GM10248 (cell line): Measurements from ENCODE around the gene LCE1A.

Experiments
- CTCF ChIA-PET: fragments of 300-600 bp; sonication (Branson Sonifier 250); formaldehyde crosslinking; extraction: SDS; loops from one replicate; lab custom pipeline; 2021; ENCODE audit warnings: antibody characterized with exemption; lab: Yijun Ruan, JAX
- POLR2A ChIA-PET: fragments of 350-650 bp; sonication (Branson Sonifier 250); formaldehyde crosslinking; extraction: SDS; loops from one replicate; lab custom pipeline; 2020; ENCODE audit warnings: antibody characterized with exemption; lab: Yijun Ruan, JAX
- DNase-seq: peaks from one replicate; pipeline ENCODE4 v3.0.0; 2012; ENCODE audit errors: extremely low spot score
- TF ChIP-seq, protein P1 (sequence below): IDR thresholded peaks from 2 replicates; pipeline ENCODE4 v1.5.1; 2012; ENCODE audit warnings: mild to moderate bottlenecking, low read depth; ENCODE audit errors: extremely low read depth, missing control alignments, control extremely low read depth

Gene LCE1A

GRCh38 chr1:152827173-152827572, at the start of gene LCE1A:
Gene LCE1A, plus strand, starts transcription at chr1:152827473. Its CDS starts 0 bp downstream, at chr1:152827473.
- POLR2A ChIA-PET, result no interaction called here
- CTCF ChIA-PET, result interaction anchor here (0.9 to 1.2 kb wide), 2 partner anchors 9 to 33 kb away, joined by 3 read pairs; no protein-coding TSS in a partner anchor
- TF ChIP-seq, protein P1, sequence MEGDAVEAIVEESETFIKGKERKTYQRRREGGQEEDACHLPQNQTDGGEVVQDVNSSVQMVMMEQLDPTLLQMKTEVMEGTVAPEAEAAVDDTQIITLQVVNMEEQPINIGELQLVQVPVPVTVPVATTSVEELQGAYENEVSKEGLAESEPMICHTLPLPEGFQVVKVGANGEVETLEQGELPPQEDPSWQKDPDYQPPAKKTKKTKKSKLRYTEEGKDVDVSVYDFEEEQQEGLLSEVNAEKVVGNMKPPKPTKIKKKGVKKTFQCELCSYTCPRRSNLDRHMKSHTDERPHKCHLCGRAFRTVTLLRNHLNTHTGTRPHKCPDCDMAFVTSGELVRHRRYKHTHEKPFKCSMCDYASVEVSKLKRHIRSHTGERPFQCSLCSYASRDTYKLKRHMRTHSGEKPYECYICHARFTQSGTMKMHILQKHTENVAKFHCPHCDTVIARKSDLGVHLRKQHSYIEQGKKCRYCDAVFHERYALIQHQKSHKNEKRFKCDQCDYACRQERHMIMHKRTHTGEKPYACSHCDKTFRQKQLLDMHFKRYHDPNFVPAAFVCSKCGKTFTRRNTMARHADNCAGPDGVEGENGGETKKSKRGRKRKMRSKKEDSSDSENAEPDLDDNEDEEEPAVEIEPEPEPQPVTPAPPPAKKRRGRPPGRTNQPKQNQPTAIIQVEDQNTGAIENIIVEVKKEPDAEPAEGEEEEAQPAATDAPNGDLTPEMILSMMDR, result no peak
- DNase-seq, result no peak

GRCh38 chr1:152777510-152778137, 49.6 kb upstream of the LCE1A start:
- ChIA-PET CTCF (interaction anchor here (1.1 to 1.3 kb wide), 4 partner anchors 9 to 124 kb away, joined by 4 to 5 read pairs (median 4); no protein-coding TSS in a partner anchor), POLR2A (no interaction called here)
- no peak for DNase-seq
- TF ChIP-seq, protein P1, result peak; percentile 32

DNA sequence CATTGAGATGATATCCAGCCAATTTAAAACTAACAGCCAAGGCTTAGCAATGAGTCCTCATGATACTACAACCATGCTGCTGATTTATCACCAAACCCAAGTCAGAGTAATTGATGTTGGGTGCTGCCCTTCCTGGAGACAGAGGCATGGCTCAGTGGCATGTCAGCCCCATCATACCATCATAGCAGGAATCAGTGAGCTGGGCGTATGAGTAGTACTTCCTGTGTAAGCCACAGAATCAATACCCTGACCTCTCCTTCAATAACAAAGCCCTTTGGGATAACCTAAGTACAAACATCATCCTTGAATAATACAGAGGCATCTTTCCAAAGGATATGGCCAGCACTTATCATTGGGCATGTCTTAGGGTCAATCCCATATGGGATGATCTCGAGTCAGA, 44.2 kb upstream of the LCE1A start:
- POLR2A ChIA-PET, result no interaction called here

GRCh38 chr1:152786077-152786476, 41.2 kb upstream of the LCE1A start, which contains the start of gene LCE1E:
Gene LCE1E, plus strand, starts transcription at chr1:152786257. Its CDS starts 1,043 bp downstream, at chr1:152787300.
- TF ChIP-seq, protein P1, result no peak
- CTCF ChIA-PET, result no interaction called here
- POLR2A ChIA-PET, result no interaction called here
- DNase-seq, result no peak

More for the DNA sequence above, 44.2 kb upstream of the LCE1A start:
- TF ChIP-seq, protein P1, result no peak
- no peak for DNase-seq
- CTCF ChIA-PET, result no interaction called here

- DNase-seq, result no peak
Observed at GRCh38 chr1:152795686-152796085, 31.6 kb upstream of the LCE1A start.

GRCh38 chr1:152796421-152796820, 30.9 kb upstream of the LCE1A start, which contains the start of gene LCE1D:
Gene LCE1D, plus strand, starts transcription at chr1:152796721. Its CDS starts 1,074 bp downstream, at chr1:152797795.
- DNase-seq, result no peak
- CTCF ChIA-PET, result interaction anchor here (1.3 kb wide), 1 partner anchor 74 kb away, joined by 4 read pairs; no protein-coding TSS in a partner anchor
- TF ChIP-seq, protein P1, result no peak
- POLR2A ChIA-PET, result no interaction called here

More at GRCh38 chr1:152795686-152796085, 31.6 kb upstream of the LCE1A start:
- ChIA-PET POLR2A (no interaction called here), CTCF (interaction anchor here (1.3 kb wide), 1 partner anchor 73 kb away, joined by 4 read pairs; no protein-coding TSS in a partner anchor)
- TF ChIP-seq, protein P1, result no peak
